ENCODE results near the gene VPS13C.

DNA sequence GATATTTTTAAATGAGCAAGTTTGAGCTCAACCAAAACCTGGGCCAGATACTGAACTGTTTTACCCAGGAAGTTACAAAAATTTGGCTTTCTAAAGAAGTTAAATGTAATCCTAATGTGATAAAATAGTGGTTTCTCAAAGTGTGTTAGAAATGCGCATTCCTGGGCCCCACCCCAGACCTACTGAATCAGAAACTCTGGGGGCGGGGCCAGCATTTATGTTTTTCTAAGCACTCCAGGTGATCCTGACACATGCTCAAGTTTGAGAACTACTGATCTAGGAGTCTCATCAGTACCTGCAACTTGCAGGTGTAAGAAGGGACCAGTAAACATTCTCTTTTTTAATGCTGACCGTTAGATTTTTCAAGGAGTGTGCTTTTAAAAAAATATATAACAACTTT, 190.6 kb downstream of the VPS13C start:
- TF ChIP-seq, protein P1, sequence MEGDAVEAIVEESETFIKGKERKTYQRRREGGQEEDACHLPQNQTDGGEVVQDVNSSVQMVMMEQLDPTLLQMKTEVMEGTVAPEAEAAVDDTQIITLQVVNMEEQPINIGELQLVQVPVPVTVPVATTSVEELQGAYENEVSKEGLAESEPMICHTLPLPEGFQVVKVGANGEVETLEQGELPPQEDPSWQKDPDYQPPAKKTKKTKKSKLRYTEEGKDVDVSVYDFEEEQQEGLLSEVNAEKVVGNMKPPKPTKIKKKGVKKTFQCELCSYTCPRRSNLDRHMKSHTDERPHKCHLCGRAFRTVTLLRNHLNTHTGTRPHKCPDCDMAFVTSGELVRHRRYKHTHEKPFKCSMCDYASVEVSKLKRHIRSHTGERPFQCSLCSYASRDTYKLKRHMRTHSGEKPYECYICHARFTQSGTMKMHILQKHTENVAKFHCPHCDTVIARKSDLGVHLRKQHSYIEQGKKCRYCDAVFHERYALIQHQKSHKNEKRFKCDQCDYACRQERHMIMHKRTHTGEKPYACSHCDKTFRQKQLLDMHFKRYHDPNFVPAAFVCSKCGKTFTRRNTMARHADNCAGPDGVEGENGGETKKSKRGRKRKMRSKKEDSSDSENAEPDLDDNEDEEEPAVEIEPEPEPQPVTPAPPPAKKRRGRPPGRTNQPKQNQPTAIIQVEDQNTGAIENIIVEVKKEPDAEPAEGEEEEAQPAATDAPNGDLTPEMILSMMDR (IDR thresholded peaks at IDR 0.05) = no peak
- TF ChIP-seq EZH2 (IDR thresholded peaks at IDR 0.05; ENCODE audit: borderline replicate concordance, insufficient read depth, low read depth, low read length, poor library complexity, severe bottlenecking) = no peak
